HCT116 (cell line): ENCODE data around the gene VEGFA. TPM values are rescaled to one million over a fixed set of nuclear protein-coding genes. Genes with fewer than 3 reads are reported as not detected.

Experiments used
- ATAC-seq: fragments of 200-7000 bp; cut with Tn5 transposase; 2 replicates; pipeline ENCODE4 v1.9.1; 2020; ENCODE audit warnings: mild to moderate bottlenecking, moderate library complexity
- BruUV-seq: library from RNA; stranded (reverse); fragments of 400-500 nt; replicated peaks from 2 replicates; lab custom pipeline; 2021; lab: Mats Ljungman, UMichigan
- CTCF ChIA-PET: fragments of 300-600 bp; sonication (Branson Sonifier 250); formaldehyde crosslinking; loops from one replicate; lab custom pipeline; 2021; ENCODE audit warnings: antibody characterized with exemption; lab: Charles Lee
- POLR2A ChIA-PET: fragments of 300-600, 350-600 bp; sonication (Branson Sonifier 250); formaldehyde crosslinking; loops from one replicate; lab custom pipeline; 2021; ENCODE audit warnings: antibody characterized with exemption; lab: Charles Lee
- RAD21 ChIA-PET, 2 experiments: fragments of 300-600 bp; sonication (Branson Sonifier 250); formaldehyde crosslinking; loops; one replicate each; lab custom pipeline; 2023; ENCODE audit warnings: low total read pairs in 2 of 2; ENCODE audit not compliant: uncharacterized antibody in 2 of 2, unreplicated experiment in 2 of 2, low non-redundant PET in 1 of 2; lab: Charles Lee
- DNase-seq: peaks from one replicate; pipeline ENCODE4 v3.0.0-alpha.2; 2010; ENCODE audit warnings: low read depth, low spot score
- H2AFZ ChIP-seq: fragments of 200-600 bp; shearing (Covaris generic), sonication (generic); 2 replicates; pipeline ENCODE4 v1.6.1; 2017; ENCODE audit warnings: low read depth, mixed run types, mixed read lengths, antibody characterized with exemption, low read length; ENCODE audit not compliant: poor library complexity, severe bottlenecking
- H3K27ac ChIP-seq: 2 replicates; pipeline ENCODE4 v1.5.1; 2012; ENCODE audit warnings: low read depth, low read length
- H3K27me3 ChIP-seq: fragments of 200-600 bp; sonication (generic); 2 replicates; pipeline ENCODE4 v1.6.1; 2016; ENCODE audit warnings: mixed run types, low read length, mixed read lengths; ENCODE audit not compliant: insufficient read depth
- H3K36me3 ChIP-seq, 2 experiments: fragments of 200-500 bp in 1 of 2; fragments of 200-600 bp in 1 of 2; sonication (Bioruptor generic) in 1 of 2; sonication (generic) in 1 of 2; 2 replicates each; pipeline versions ENCODE4 v1.5.1 to v1.6.1; 2014 to 2016; ENCODE audit warnings: low read length in 2 of 2, inconsistent platforms in 1 of 2, mixed read lengths in 1 of 2, mixed run types in 1 of 2; ENCODE audit not compliant: insufficient read depth in 2 of 2, control insufficient read depth in 1 of 2
- H3K4me1 ChIP-seq, 2 experiments: fragments of 200-600 bp in 1 of 2; sonication (generic) in 1 of 2; 2 replicates each; pipeline versions ENCODE4 v1.5.1 to v1.6.1; 2012 to 2017; ENCODE audit warnings: low read length in 2 of 2, inconsistent platforms in 1 of 2, mild to moderate bottlenecking in 1 of 2, mixed read lengths in 1 of 2, mixed run types in 1 of 2, moderate library complexity in 1 of 2; ENCODE audit not compliant: insufficient read depth in 2 of 2, control insufficient read depth in 1 of 2
- H3K4me2 ChIP-seq: fragments of 200-600 bp; sonication (generic); 2 replicates; pipeline ENCODE4 v1.6.1; 2017; ENCODE audit warnings: mixed run types, low read length, mixed read lengths
- H3K4me3 ChIP-seq, 2 experiments: fragments of 200-600 bp in 1 of 2; sonication (generic) in 1 of 2; replicated peaks in 1 of 2; 2 replicates each; pipeline ENCODE4 v1.5.1; 2011 to 2016; ENCODE audit warnings: low read length in 2 of 2, control low read depth in 1 of 2, low read depth in 1 of 2, mild to moderate bottlenecking in 1 of 2, mixed read lengths in 1 of 2, mixed run types in 1 of 2
- H3K79me2 ChIP-seq: fragments of 200-600 bp; sonication (generic); 2 replicates; pipeline ENCODE4 v1.6.1; 2017; ENCODE audit warnings: mild to moderate bottlenecking, mixed run types, low read length, moderate library complexity, mixed read lengths; ENCODE audit not compliant: insufficient read depth
- H3K9ac ChIP-seq: fragments of 200-600 bp; sonication (generic); 2 replicates; pipeline ENCODE4 v1.6.1; 2016; ENCODE audit warnings: low read length, mixed read lengths
- H3K9me2 ChIP-seq: fragments of 200-600 bp; sonication (generic), shearing (Covaris generic); 2 replicates; pipeline ENCODE4 v1.6.1; 2017; ENCODE audit warnings: mixed run types, mild to moderate bottlenecking, moderate library complexity; ENCODE audit not compliant: insufficient read depth
- H3K9me3 ChIP-seq, 2 experiments: fragments of 200-500 bp in 1 of 2; fragments of 200-600 bp in 1 of 2; sonication (Bioruptor generic) in 1 of 2; sonication (generic) in 1 of 2; 2 replicates each; pipeline ENCODE4 v1.6.1; 2014 to 2017; ENCODE audit warnings: low read length in 2 of 2, mixed read lengths in 2 of 2, inconsistent platforms in 1 of 2, low read depth in 1 of 2, mild to moderate bottlenecking in 1 of 2, mixed run types in 1 of 2, moderate library complexity in 1 of 2; ENCODE audit not compliant: control insufficient read depth in 1 of 2, insufficient read depth in 1 of 2
- H4K20me1 ChIP-seq: fragments of 200-600 bp; sonication (generic), shearing (Covaris generic); 2 replicates; pipeline ENCODE4 v1.6.1; 2017; ENCODE audit warnings: mixed run types, mild to moderate bottlenecking, moderate library complexity; ENCODE audit not compliant: insufficient read depth
- ATF3 ChIP-seq: IDR thresholded peaks from 2 replicates; pipeline ENCODE4 v1.6.1; 2012
- CBX3 ChIP-seq: IDR thresholded peaks from 2 replicates; pipeline ENCODE4 v1.6.1; 2012; ENCODE audit warnings: low read depth
- CTCF ChIP-seq, 3 experiments: fragments of 200-600 bp in 1 of 3; sonication (generic) in 1 of 3; IDR thresholded peaks in 2 of 3; conservative IDR thresholded peaks in 1 of 3; 2 replicates each; pipeline ENCODE4 v1.5.1; 2012 to 2017; ENCODE audit warnings: low read depth in 2 of 3, low read length in 2 of 3, antibody characterized with exemption in 1 of 3, borderline replicate concordance in 1 of 3, control low read depth in 1 of 3, mild to moderate bottlenecking in 1 of 3, mixed read lengths in 1 of 3, mixed run types in 1 of 3, moderate library complexity in 1 of 3; ENCODE audit not compliant: insufficient read depth in 1 of 3
- EZH2 ChIP-seq: fragments of 200-600 bp; sonication (generic); IDR thresholded peaks from 2 replicates; pipeline ENCODE4 v1.6.1; 2017; ENCODE audit warnings: antibody characterized with exemption, mixed run types
- EZH2phosphoT487 ChIP-seq: fragments of 200-600 bp; IDR thresholded peaks from 2 replicates; pipeline ENCODE4 v1.6.1; 2018; ENCODE audit warnings: antibody characterized with exemption, borderline replicate concordance
- MAX ChIP-seq: IDR thresholded peaks from 2 replicates; pipeline ENCODE4 v1.6.1; 2012
- POLR2AphosphoS5 ChIP-seq: IDR thresholded peaks from 2 replicates; pipeline ENCODE4 v1.6.1; 2011; ENCODE audit warnings: mild to moderate bottlenecking, low read depth, low read length, moderate library complexity
- REST ChIP-seq: IDR thresholded peaks from 2 replicates; pipeline ENCODE4 v1.6.1; 2012; ENCODE audit warnings: low read depth
- SIN3A ChIP-seq: IDR thresholded peaks from 2 replicates; pipeline ENCODE4 v1.6.1; 2012; ENCODE audit warnings: low read depth
- SP1 ChIP-seq: IDR thresholded peaks from 2 replicates; pipeline ENCODE4 v1.6.1; 2012; ENCODE audit warnings: low read depth
- SRF ChIP-seq: IDR thresholded peaks from 2 replicates; pipeline ENCODE4 v1.6.1; 2012; ENCODE audit warnings: low read depth
- YY1 ChIP-seq: IDR thresholded peaks from 2 replicates; pipeline ENCODE4 v1.6.1; 2011; ENCODE audit warnings: low read length, low read depth, moderate library complexity, mild to moderate bottlenecking; ENCODE audit not compliant: insufficient replicate concordance; ENCODE audit errors: extremely low read depth
- ZFX ChIP-seq: fragments of 450-650 bp; IDR thresholded peaks from 2 replicates; pipeline ENCODE4 v1.6.1; 2017
- intact Hi-C: fragments of 100-400 bp; cut with micrococcal nuclease; formaldehyde crosslinking; loops from 2 replicates; pipeline ENCODE4 v1.10.0; 2022
- total RNA-seq: library from RNA; stranded (reverse); gene quantifications from one replicate; pipeline ENCODE4 v1.2.1, GENCODE V29; 2021; ENCODE audit not compliant: unreplicated experiment

Gene VEGFA
- total RNA-seq, 1 experiment from 2014 or later = 112 TPM

- no peak overlapping the region for H3K4me2 ChIP-seq
- ChIA-PET POLR2A (no interaction called here), RAD21 (no interaction called here), CTCF (no interaction called here)
- intact Hi-C loops = no loop called here
- peaks cover 3 to 4% of the 10 kb centered on the region in 2 experiments; a peak in 1 of 4 replicates for H3K9me3 ChIP-seq
- no peak for TF ChIP-seq REST
- 0 out of 2 replicates have a peak, but pooled peaks have one; percentile 32 for TF ChIP-seq CBX3
- H2AFZ ChIP-seq = no peak overlapping the region
- H3K27ac ChIP-seq = no peak overlapping the region
- no peak overlapping the region for H3K4me3 ChIP-seq
- no peaks in the 10 kb centered on the region for H3K36me3 ChIP-seq
- H4K20me1 ChIP-seq = no peaks in the 10 kb centered on the region
- H3K9me2 ChIP-seq = no peaks in the 10 kb centered on the region
- no TSS peak for BruUV-seq
- peaks cover under 1 to 3% of the 10 kb centered on the region in 2 experiments; a peak in 2 of 4 replicates for H3K4me1 ChIP-seq
- no peak overlapping the region for H3K9ac ChIP-seq
- ATAC-seq (no peak), DNase-seq (no peak)
- H3K27me3 ChIP-seq = no peaks in the 10 kb centered on the region
- no peaks in the 10 kb centered on the region for H3K79me2 ChIP-seq
Observed at GRCh38 chr6:43730634-43731033, 39.4 kb upstream of the VEGFA start.

- ChIA-PET RAD21 (no interaction called here), CTCF (interaction anchor here (0.7 kb wide), 1 partner anchor 34 kb away, joined by 3 read pairs; no protein-coding TSS in a partner anchor), POLR2A (no interaction called here)
- no peaks in the 10 kb centered on the region for H3K9me2 ChIP-seq
- ATAC-seq (no peak), DNase-seq (no peak)
- H3K27me3 ChIP-seq = no peaks in the 10 kb centered on the region
- no peak overlapping the region for H3K9ac ChIP-seq
- intact Hi-C loops = no loop called here
- no peak overlapping the region for H3K4me3 ChIP-seq
- no peak overlapping the region for H3K27ac ChIP-seq
- no TSS peak for BruUV-seq
- H2AFZ ChIP-seq = no peak overlapping the region
- no peaks in the 10 kb centered on the region for H3K36me3 ChIP-seq
- H3K79me2 ChIP-seq = no peaks in the 10 kb centered on the region
- no peak overlapping the region for H3K4me2 ChIP-seq
- peaks cover 3 to 4% of the 10 kb centered on the region in 2 experiments; a peak in 1 of 4 replicates for H3K9me3 ChIP-seq
- H3K4me1 ChIP-seq = peaks cover 0 to 7% of the 10 kb centered on the region in 2 experiments; a peak in 2 of 4 replicates
- H4K20me1 ChIP-seq = no peaks in the 10 kb centered on the region
- TF ChIP-seq SRF (no peak), ZFX (no peak), YY1 (no peak), SP1 (no peak), POLR2AphosphoS5 (no peak), ATF3 (no peak), EZH2 (no peak), CBX3 (no peak), SIN3A (no peak), MAX (no peak), CTCF (IDR thresholded peaks at IDR 0.05 in 2 of 3, conservative IDR thresholded peaks at IDR 0.05 in 1 of 3; ENCODE audit: borderline replicate concordance in 1 of 3, insufficient read depth in 1 of 3, low read depth in 2 of 3, low read length in 2 of 3) (no peak), EZH2phosphoT487 (no peak)
Observed at GRCh38 chr6:43733471-43734293, 36.3 kb upstream of the VEGFA start.
